Gastrocnemius medialis (tissue), 4 donors: ENCODE data around the gene SEC22C. TPM values are rescaled to one million over a fixed set of nuclear protein-coding genes. Genes with fewer than 3 reads are reported as not detected.

ENCODE experiments used
- ATAC-seq, 2 donors: fragments of 150-250 bp; one replicate each; pipeline ENCODE4 v1.9.1; 2016
- DNase-seq, 2 donors: peaks; one replicate each; pipeline ENCODE4 v3.0.0-alpha.2; 2019
- H3K27ac ChIP-seq, 4 donors: fragments of 200-600 bp; sonication (generic); 1 replicate in 1 of 4; 2 replicates in 3 of 4; pipeline ENCODE4 v1.5.1; 2016 to 2018; ENCODE audit warnings: mild to moderate bottlenecking in 2 of 4, moderate library complexity in 1 of 4
- H3K27me3 ChIP-seq, 3 donors: fragments of 200-600 bp; sonication (generic) in 2 of 3; 1 replicate in 1 of 3; 2 replicates in 2 of 3; pipeline versions ENCODE4 v1.5.1 to v1.6.0; 2016 to 2019; ENCODE audit warnings: mild to moderate bottlenecking in 1 of 3, moderate library complexity in 1 of 3
- H3K36me3 ChIP-seq, 2 donors: fragments of 200-600 bp; sonication (generic) in 1 of 2; one replicate each; pipeline ENCODE4 v1.5.1; 2017 to 2018
- H3K4me1 ChIP-seq, 2 donors: fragments of 200-600 bp; sonication (generic) in 1 of 2; one replicate each; pipeline ENCODE4 v1.5.1; 2016 to 2017; ENCODE audit warnings: mild to moderate bottlenecking in 2 of 2
- H3K4me3 ChIP-seq, 4 donors: fragments of 200-600 bp; sonication (generic) in 3 of 4; 1 replicate in 1 of 4; 2 replicates in 3 of 4; pipeline ENCODE4 v1.5.1; 2016 to 2019; ENCODE audit warnings: mild to moderate bottlenecking in 2 of 4
- H3K9me3 ChIP-seq, 3 donors: fragments of 200-600 bp; sonication (generic) in 2 of 3; 1 replicate in 1 of 3; 2 replicates in 2 of 3; pipeline ENCODE4 v1.5.1; 2016 to 2019
- CTCF ChIP-seq, 5 experiments: fragments of 450-650 bp in 3 of 5; fragments of 200-600 bp in 2 of 5; sonication (generic) in 2 of 5; IDR thresholded peaks in 4 of 5; conservative IDR thresholded peaks in 1 of 5; 1 replicate in 4 of 5; 2 replicates in 1 of 5; pipeline ENCODE4 v1.5.1; 2016 to 2019; ENCODE audit warnings: antibody characterized with exemption in 5 of 5, mild to moderate bottlenecking in 3 of 5, moderate library complexity in 3 of 5
- POLR2A ChIP-seq, 2 donors: fragments of 450-650 bp; IDR thresholded peaks; one replicate each; pipeline ENCODE4 v1.6.1; 2017; ENCODE audit warnings: antibody characterized with exemption in 2 of 2, mild to moderate bottlenecking in 2 of 2, moderate library complexity in 2 of 2
- in situ Hi-C, 4 donors: fragments of 200-750 bp; cut with MboI; loops; one replicate each; pipeline versions ENCODE4 v1.15.0 to v1.8.0; 2017; ENCODE audit warnings: low sequenced_read_pairs in 4 of 4
- intact Hi-C: fragments of 100-400 bp; cut with DNase I; formaldehyde crosslinking; loops from one replicate; pipeline ENCODE4 v1.15.1; 2023; ENCODE audit warnings: low total_unique reads
- total RNA-seq, 4 donors: library from RNA; depleted of rRNA; stranded (reverse); fragments of >200 nt; gene quantifications; one replicate each; pipeline versions ENCODE4 v1.1.0 to v1.2.3, GENCODE V29; 2016

The SEC22C gene
- total RNA-seq, 4 donors from 2014 or later, result 35.5 to 54.6 (median 40.6) TPM

- ATAC-seq (no peak), DNase-seq (no peak)
- in situ Hi-C loops, result loop anchor here in 1 of 4 donors (25.0 kb wide), 1 partner anchor 300 kb away; no protein-coding TSS in a partner anchor
- no peaks in the 10 kb centered on the region for H3K27me3 ChIP-seq
- H3K36me3 ChIP-seq, result no peaks in the 10 kb centered on the region
- no peaks in the 10 kb centered on the region for H3K9me3 ChIP-seq
- intact Hi-C loops, result no loop called here
- no peak overlapping the region for H3K27ac ChIP-seq
- H3K4me1 ChIP-seq, result no peaks in the 10 kb centered on the region
- H3K4me3 ChIP-seq, result no peak overlapping the region
- TF ChIP-seq POLR2A (IDR thresholded peaks at IDR 0.05) (no peak), CTCF (IDR thresholded peaks at IDR 0.05 in 4 of 5, conservative IDR thresholded peaks at IDR 0.05 in 1 of 5) (no peak)
These were observed 44.4 kb downstream of the SEC22C start for GRCh38 chr3:42537350-42537749.

- Histone ChIP-seq H3K4me1 (no peaks in the 10 kb centered on the region), H3K36me3 (no peaks in the 10 kb centered on the region), H3K27ac (no peak overlapping the region), H3K4me3 (no peak overlapping the region), H3K27me3 (no peaks in the 10 kb centered on the region), H3K9me3 (no peaks in the 10 kb centered on the region)
- DNase-seq (no peak), ATAC-seq (no peak)
- in situ Hi-C loops, result loop anchor here in 1 of 4 donors (25.0 kb wide), 1 partner anchor 299 kb away; no protein-coding TSS in a partner anchor
- TF ChIP-seq CTCF (IDR thresholded peaks at IDR 0.05 in 4 of 5, conservative IDR thresholded peaks at IDR 0.05 in 1 of 5) (no peak), POLR2A (IDR thresholded peaks at IDR 0.05) (no peak)
- intact Hi-C loops, result no loop called here
These were observed 45.6 kb downstream of the SEC22C start for GRCh38 chr3:42535981-42536784.

GRCh38 chr3:42533161-42533897 is 48.4 kb downstream of the SEC22C start:
- in situ Hi-C loops, result loop anchor here in 1 of 4 donors (25.0 kb wide), 1 partner anchor 296 kb away; no protein-coding TSS in a partner anchor
- intact Hi-C loops, result no loop called here
- DNase-seq (no peak), ATAC-seq (no peak)
- Histone ChIP-seq H3K36me3 (no peaks in the 10 kb centered on the region), H3K9me3 (no peaks in the 10 kb centered on the region), H3K27me3 (no peaks in the 10 kb centered on the region), H3K4me1 (no peaks in the 10 kb centered on the region), H3K4me3 (no peak overlapping the region), H3K27ac (no peak overlapping the region)
- TF ChIP-seq POLR2A (IDR thresholded peaks at IDR 0.05), result no peak
- no peak for TF ChIP-seq CTCF (IDR thresholded peaks at IDR 0.05 in 4 of 5, conservative IDR thresholded peaks at IDR 0.05 in 1 of 5)

GRCh38 chr3:42532229-42532628 is 49.5 kb downstream of the SEC22C start:
- Histone ChIP-seq H3K27me3 (no peaks in the 10 kb centered on the region), H3K9me3 (no peaks in the 10 kb centered on the region), H3K4me3 (no peak overlapping the region), H3K36me3 (no peaks in the 10 kb centered on the region), H3K27ac (no peak overlapping the region), H3K4me1 (no peaks in the 10 kb centered on the region)
- in situ Hi-C loops, result loop anchor here in 1 of 4 donors (25.0 kb wide), 1 partner anchor 295 kb away; no protein-coding TSS in a partner anchor
- TF ChIP-seq CTCF (IDR thresholded peaks at IDR 0.05 in 4 of 5, conservative IDR thresholded peaks at IDR 0.05 in 1 of 5) (no peak), POLR2A (IDR thresholded peaks at IDR 0.05) (no peak)
- ATAC-seq, result no peak
- DNase-seq, result no peak
- intact Hi-C loops, result no loop called here
